ENCODE results near the gene CCDC142. TPM values are rescaled to one million over a fixed set of nuclear protein-coding genes. Genes with fewer than 3 reads are reported as not detected.

Gene CCDC142
- total and polyA plus RNA-seq, 10 donors, result 2.8 to 59.4 (median 26.0) TPM

DNA sequence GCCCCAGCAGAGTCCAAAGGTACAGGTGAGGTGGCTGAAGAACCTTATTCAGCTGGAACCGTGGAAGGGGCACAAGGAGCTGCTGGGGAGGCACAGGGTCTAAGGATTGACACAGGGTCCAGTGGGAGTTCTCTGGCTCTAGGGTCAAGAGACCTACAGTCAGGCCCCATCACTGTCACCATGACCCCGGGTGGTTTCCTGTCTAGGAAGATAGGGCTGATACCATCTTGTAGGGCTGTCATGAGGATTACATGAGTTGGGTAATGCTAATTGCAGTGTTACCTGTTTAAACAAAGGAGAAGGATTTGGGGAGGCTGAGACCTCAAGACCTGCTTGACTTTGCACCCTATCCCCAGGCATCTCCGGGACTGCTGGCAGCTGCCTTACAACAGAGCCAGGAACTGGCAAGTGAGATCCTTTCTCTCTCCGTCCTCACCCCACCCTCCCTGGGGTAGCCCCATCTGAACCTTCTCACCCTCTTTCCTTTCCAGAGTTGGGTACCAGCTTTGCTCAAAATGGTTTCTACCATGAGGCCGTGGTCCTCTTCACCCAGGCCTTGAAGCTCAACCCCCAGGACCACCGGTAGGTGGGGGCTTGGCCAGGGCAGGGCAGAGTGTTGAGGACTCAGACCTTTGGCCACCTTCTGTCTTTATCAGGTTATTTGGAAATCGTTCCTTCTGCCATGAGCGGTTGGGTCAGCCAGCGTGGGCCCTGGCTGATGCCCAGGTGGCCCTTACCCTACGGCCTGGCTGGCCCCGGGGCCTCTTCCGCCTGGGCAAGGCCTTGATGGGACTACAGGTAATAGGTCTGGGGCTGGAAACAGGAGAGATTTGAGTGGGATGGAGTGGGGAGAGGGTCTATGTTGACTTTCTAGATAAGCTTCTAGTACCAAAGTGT is 9.1 kb upstream of the CCDC142 start:
- 93 to 96% (median 95%) methylated on average over 12 of the region's 12 CpGs for WGBS, 5 donors
- H3K27me3 ChIP-seq (replicated peaks in 1 of 7), result peaks cover 0 to 3% (median 0%) of the 10 kb centered on the region in 7 donors
- H3K9me3 ChIP-seq, result no peaks in the 10 kb centered on the region
- intact Hi-C loops (cut with DNase I; ENCODE audit: low total_unique reads), result no loop called here
- H3K4me3 ChIP-seq, result no peak overlapping the region
- DNase-seq, result peak; percentile 56
- H3K36me3 ChIP-seq, result peaks cover 5 to 80% (median 55%) of the 10 kb centered on the region in 6 donors
- H3K27ac ChIP-seq, result no peak overlapping the region
- no peak for TF ChIP-seq POLR2A (IDR thresholded peaks at IDR 0.05)
- TF ChIP-seq POLR2AphosphoS5 (IDR thresholded peaks at IDR 0.05), result no peak
- TF ChIP-seq, protein P1, sequence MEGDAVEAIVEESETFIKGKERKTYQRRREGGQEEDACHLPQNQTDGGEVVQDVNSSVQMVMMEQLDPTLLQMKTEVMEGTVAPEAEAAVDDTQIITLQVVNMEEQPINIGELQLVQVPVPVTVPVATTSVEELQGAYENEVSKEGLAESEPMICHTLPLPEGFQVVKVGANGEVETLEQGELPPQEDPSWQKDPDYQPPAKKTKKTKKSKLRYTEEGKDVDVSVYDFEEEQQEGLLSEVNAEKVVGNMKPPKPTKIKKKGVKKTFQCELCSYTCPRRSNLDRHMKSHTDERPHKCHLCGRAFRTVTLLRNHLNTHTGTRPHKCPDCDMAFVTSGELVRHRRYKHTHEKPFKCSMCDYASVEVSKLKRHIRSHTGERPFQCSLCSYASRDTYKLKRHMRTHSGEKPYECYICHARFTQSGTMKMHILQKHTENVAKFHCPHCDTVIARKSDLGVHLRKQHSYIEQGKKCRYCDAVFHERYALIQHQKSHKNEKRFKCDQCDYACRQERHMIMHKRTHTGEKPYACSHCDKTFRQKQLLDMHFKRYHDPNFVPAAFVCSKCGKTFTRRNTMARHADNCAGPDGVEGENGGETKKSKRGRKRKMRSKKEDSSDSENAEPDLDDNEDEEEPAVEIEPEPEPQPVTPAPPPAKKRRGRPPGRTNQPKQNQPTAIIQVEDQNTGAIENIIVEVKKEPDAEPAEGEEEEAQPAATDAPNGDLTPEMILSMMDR (IDR thresholded peaks at IDR 0.05 in 8 of 11, conservative IDR thresholded peaks at IDR 0.05 in 3 of 11), result no peak
- peaks cover 0 to 4% (median 0%) of the 10 kb centered on the region in 6 donors for H3K4me1 ChIP-seq

DNA sequence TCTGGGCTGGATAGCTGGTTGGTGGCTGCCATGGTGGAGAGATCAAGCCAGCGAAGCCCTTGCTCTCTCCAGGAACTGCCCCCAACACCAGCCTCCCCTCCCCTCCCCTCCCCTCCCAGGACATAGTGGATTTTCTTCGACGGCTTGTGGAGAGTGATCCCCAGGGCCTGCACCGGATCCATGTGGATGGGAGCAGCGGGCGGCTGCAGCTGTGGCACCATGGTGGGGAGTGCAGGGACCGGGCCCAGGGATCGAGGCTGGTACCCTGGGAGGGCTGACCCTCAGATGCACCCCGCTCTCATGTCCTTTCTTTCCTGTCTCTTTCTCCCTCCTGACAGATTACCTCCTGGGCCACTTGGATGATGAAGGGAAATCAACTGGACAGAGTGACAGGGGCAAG is 7.1 kb upstream of the CCDC142 start:
- Histone ChIP-seq H3K9me3 (no peaks in the 10 kb centered on the region), H3K27me3 (replicated peaks in 1 of 7) (no peaks in the 10 kb centered on the region), H3K4me1 (peaks cover 0 to 11% (median 0%) of the 10 kb centered on the region in 6 donors), H3K27ac (no peak overlapping the region), H3K4me3 (no peak overlapping the region), H3K36me3 (peaks cover 5 to 100% (median 63%) of the 10 kb centered on the region in 6 donors)
- DNase-seq, result peak; percentile 51
- intact Hi-C loops (cut with DNase I; ENCODE audit: low total_unique reads), result no loop called here
- 86 to 98% (median 94%) methylated on average over 8 to 9 of the region's 9 CpGs for WGBS, 5 donors
- TF ChIP-seq POLR2AphosphoS5 (IDR thresholded peaks at IDR 0.05) (no peak), POLR2A (IDR thresholded peaks at IDR 0.05) (no peak)
- TF ChIP-seq, protein P1 (IDR thresholded peaks at IDR 0.05 in 8 of 11, conservative IDR thresholded peaks at IDR 0.05 in 3 of 11), result no peak

DNA sequence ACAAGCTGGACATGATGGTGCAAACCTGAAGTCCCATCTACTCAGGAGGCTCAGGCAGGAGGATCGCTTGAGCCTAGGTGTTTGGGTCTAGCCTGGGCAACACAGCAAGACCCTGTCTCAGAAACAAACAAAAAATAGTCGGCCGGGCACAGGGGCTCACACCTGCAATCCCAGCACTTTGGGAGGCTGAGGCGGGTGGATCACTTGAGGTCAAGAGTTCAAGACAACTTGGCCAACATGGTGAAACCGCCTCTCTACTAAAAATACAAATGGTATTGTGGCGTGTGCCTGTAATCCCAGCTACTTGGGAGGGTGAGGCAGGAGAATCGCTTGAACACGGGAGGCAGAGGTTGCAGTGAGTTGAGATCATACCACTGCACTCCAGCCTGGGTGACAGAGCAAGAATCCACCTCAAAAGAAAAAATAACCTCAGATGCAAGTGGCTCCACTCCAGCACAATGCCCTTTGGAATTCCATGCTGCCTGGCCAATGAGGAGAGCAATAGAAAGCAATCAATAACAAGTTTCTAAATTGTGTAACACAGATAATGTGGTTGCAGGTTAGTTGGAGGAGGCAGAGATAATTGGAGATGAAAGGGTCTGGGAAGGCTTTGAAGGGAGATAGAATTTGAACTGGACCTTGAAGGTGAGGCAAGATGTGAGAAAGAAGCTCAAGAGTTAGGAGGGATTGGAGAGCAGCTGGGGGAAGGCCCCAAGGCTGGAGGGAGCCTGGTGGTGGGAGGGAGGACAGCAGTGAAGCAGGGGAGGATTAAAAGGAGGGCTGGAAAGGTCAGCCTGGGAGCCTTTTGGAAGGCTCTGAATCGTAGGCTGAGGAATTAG is 6.1 kb upstream of the CCDC142 start:
- H3K27ac ChIP-seq, result no peak overlapping the region
- peak; percentile 40 for DNase-seq
- intact Hi-C loops (cut with DNase I; ENCODE audit: low total_unique reads), result no loop called here
- peaks cover 5 to 97% (median 60%) of the 10 kb centered on the region in 6 donors for H3K36me3 ChIP-seq
- no peaks in the 10 kb centered on the region for H3K27me3 ChIP-seq (replicated peaks in 1 of 7)
- H3K4me1 ChIP-seq, result peaks cover 5 to 22% (median 8%) of the 10 kb centered on the region in 6 donors
- 91 to 98% (median 94%) methylated on average over 9 of the region's 9 CpGs for WGBS, 5 donors
- no peak overlapping the region for H3K4me3 ChIP-seq
- H3K9me3 ChIP-seq, result no peaks in the 10 kb centered on the region
- TF ChIP-seq POLR2AphosphoS5 (IDR thresholded peaks at IDR 0.05) (no peak), POLR2A (IDR thresholded peaks at IDR 0.05) (no peak)
- TF ChIP-seq, protein P1 (IDR thresholded peaks at IDR 0.05 in 8 of 11, conservative IDR thresholded peaks at IDR 0.05 in 3 of 11), result no peak

Measured in spleen (tissue), 11 donors.